ENCODE results near the gene GPATCH2L.

Gene GPATCH2L

DNA sequence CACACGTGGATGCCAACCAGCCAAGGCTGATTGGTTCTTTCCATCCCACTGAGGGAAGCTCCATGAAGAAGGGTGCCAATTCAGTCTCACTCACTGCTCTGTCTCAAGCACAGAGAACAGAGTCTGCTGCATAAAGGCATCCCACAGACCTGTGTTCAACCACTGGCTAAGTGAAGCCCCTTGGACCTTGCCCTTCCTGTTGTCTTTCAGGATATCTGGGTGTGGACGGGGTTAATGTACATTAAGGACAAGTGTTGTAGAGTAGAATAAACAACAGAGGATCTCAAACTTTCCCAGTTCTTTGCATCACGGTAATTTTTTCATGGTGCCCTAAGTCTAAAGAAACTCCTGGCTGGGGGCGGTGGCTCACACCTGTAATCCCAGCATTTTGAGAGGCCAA is 33.1 kb upstream of the GPATCH2L start:
- Histone ChIP-seq H3K79me2 (ENCODE audit: control insufficient read depth, insufficient read depth, low read length, poor library complexity) (no peaks in the 10 kb centered on the region), H4K12ac (ENCODE audit: low read depth, low read length) (no peak overlapping the region), H4K91ac (ENCODE audit: low read depth, low read length) (no peak overlapping the region), H3K4me3 (ENCODE audit: low read depth, low read length) (no peak overlapping the region), H3K27ac (ENCODE audit: low read depth, low read length) (no peak overlapping the region), H4K8ac (ENCODE audit: low read depth, low read length) (no peak overlapping the region), H3K27me3 (ENCODE audit: insufficient read depth, low read length) (no peaks in the 10 kb centered on the region), H3K14ac (ENCODE audit: low read length) (no peak overlapping the region), H3K79me1 (ENCODE audit: low read length) (no peaks in the 10 kb centered on the region), H2AK5ac (ENCODE audit: low read length) (no peak overlapping the region), H2BK5ac (ENCODE audit: low read depth, low read length, poor library complexity) (no peak overlapping the region), H3K9ac (ENCODE audit: low read length) (no peak overlapping the region), H2BK12ac (ENCODE audit: low read length) (no peak overlapping the region), H3K9me3 (ENCODE audit: insufficient read depth, low read depth, low read length) (peaks cover 2% of the 10 kb centered on the region), H3K18ac (ENCODE audit: low read length) (no peak overlapping the region), H3K23ac (ENCODE audit: low read length) (no peak overlapping the region), H2BK120ac (ENCODE audit: insufficient read depth, low read length, poor library complexity) (no peak overlapping the region), H3K36me3 (ENCODE audit: control insufficient read depth in 1 of 2, insufficient read depth in 2 of 2, low read length in 2 of 2) (no peaks in the 10 kb centered on the region), H3K4me2 (ENCODE audit: low read length) (no peak overlapping the region), H3K4me1 (ENCODE audit: control insufficient read depth in 1 of 2, insufficient read depth in 2 of 2, low read length in 2 of 2) (no peaks in the 10 kb centered on the region), H3K4ac (ENCODE audit: low read depth, low read length) (no peak overlapping the region), H2AFZ (ENCODE audit: insufficient read depth, low read length, poor library complexity) (no peak overlapping the region)
- no CpG with 5 or more reads among the region's 4 CpGs for WGBS (ENCODE audit: extremely low coverage, insufficient coverage, insufficient read length)
- DNase-seq, result no peak

DNA sequence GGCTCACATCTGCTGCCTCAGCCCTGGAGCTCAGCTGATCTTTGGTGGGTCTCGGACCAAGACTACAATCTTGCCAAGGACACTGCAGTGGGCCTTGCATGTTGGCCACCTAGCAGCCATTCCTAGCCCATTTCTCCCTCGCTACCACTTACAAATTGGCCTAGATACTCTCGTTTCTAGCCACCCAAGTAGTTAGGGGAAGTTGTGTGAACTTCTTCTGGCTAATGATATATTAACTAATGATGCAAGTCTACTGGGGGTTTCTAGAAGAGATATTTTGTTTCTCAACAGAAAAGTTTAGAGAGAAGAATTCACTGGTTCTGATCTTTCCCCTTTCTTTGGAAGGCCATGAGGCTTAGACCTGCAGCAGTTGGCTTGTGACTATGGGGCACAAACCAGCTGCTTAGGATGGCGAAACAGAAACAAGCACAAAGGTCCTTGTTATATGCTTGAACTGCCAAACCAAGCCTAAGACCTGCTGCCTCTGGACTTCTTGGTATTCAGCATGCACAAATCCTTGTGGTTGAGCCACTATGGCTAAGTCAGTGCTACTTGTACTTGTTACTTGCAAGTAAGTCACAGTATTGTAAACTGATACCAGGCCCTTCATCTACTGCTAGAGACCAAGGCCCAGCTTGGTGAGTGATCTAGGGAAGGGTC is 30.5 kb upstream of the GPATCH2L start:
- Histone ChIP-seq H4K8ac (ENCODE audit: low read depth, low read length) (no peak overlapping the region), H3K4me2 (ENCODE audit: low read length) (no peak overlapping the region), H2AFZ (ENCODE audit: insufficient read depth, low read length, poor library complexity) (no peak overlapping the region), H3K36me3 (ENCODE audit: control insufficient read depth in 1 of 2, insufficient read depth in 2 of 2, low read length in 2 of 2) (no peaks in the 10 kb centered on the region), H3K4me1 (ENCODE audit: control insufficient read depth in 1 of 2, insufficient read depth in 2 of 2, low read length in 2 of 2) (no peaks in the 10 kb centered on the region), H4K91ac (ENCODE audit: low read depth, low read length) (no peak overlapping the region), H3K9ac (ENCODE audit: low read length) (no peak overlapping the region), H3K18ac (ENCODE audit: low read length) (no peak overlapping the region), H3K27me3 (ENCODE audit: insufficient read depth, low read length) (no peaks in the 10 kb centered on the region), H2BK120ac (ENCODE audit: insufficient read depth, low read length, poor library complexity) (no peak overlapping the region), H4K12ac (ENCODE audit: low read depth, low read length) (no peak overlapping the region), H3K14ac (ENCODE audit: low read length) (no peak overlapping the region), H3K9me3 (ENCODE audit: insufficient read depth, low read depth, low read length) (no peaks in the 10 kb centered on the region), H3K79me2 (ENCODE audit: control insufficient read depth, insufficient read depth, low read length, poor library complexity) (no peaks in the 10 kb centered on the region), H2BK12ac (ENCODE audit: low read length) (no peak overlapping the region), H3K4me3 (ENCODE audit: low read depth, low read length) (no peak overlapping the region), H3K23ac (ENCODE audit: low read length) (no peak overlapping the region), H2BK5ac (ENCODE audit: low read depth, low read length, poor library complexity) (no peak overlapping the region), H3K79me1 (ENCODE audit: low read length) (no peaks in the 10 kb centered on the region), H3K27ac (ENCODE audit: low read depth, low read length) (no peak overlapping the region), H2AK5ac (ENCODE audit: low read length) (no peak overlapping the region), H3K4ac (ENCODE audit: low read depth, low read length) (no peak overlapping the region)
- peak in 1 of 2 donors; percentile 47 for DNase-seq
- WGBS (ENCODE audit: extremely low coverage, insufficient coverage, insufficient read length), result no CpG with 5 or more reads among the region's 4 CpGs

DNA sequence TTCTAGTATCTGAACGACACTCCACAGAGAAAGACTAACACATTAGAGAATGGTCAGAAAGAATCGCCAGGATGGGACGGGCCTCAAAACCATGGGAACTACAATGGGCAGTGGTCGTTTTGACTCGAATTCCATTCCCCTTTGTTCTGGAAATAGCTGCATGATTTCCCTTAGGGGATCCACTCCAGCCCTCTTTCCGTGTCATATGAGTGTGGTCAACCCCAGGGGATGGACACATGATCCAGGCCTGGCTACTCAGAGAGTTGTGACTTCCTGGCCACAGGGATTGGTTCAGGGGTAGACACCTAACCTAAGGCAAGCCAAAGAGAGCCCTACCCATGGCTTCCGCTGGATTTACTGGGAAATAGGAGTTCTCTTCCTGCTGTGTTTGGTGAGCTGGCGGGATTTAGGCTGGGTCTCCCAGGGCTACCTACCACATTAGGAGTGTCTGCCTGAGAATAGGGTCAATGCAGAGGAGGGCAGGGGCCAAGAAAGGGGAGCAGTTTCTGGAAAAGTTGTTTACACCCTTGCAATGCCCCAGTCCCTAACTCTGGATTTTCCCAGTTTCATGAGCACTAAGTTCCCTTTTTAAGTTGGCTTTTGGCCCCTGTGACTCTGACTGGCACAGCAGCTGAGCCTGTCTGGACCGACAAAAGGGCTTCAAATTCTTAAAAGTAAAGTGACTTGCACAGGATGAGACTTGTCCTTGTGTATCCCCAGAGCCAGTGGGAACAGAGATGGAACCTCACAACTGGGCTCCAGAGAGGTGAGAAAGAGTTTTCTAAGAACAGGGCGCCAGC is 28.1 kb upstream of the GPATCH2L start:
- H3K18ac ChIP-seq (ENCODE audit: low read length), result no peak overlapping the region
- H3K79me2 ChIP-seq (ENCODE audit: control insufficient read depth, insufficient read depth, low read length, poor library complexity), result no peaks in the 10 kb centered on the region
- no peak overlapping the region for H3K4me2 ChIP-seq (ENCODE audit: low read length)
- no peaks in the 10 kb centered on the region for H3K4me1 ChIP-seq (ENCODE audit: control insufficient read depth in 1 of 2, insufficient read depth in 2 of 2, low read length in 2 of 2)
- H3K14ac ChIP-seq (ENCODE audit: low read length), result no peak overlapping the region
- H3K23ac ChIP-seq (ENCODE audit: low read length), result no peak overlapping the region
- H2BK5ac ChIP-seq (ENCODE audit: low read depth, low read length, poor library complexity), result no peak overlapping the region
- DNase-seq, result no peak
- H3K9ac ChIP-seq (ENCODE audit: low read length), result no peak overlapping the region
- H3K79me1 ChIP-seq (ENCODE audit: low read length), result no peaks in the 10 kb centered on the region
- H2BK12ac ChIP-seq (ENCODE audit: low read length), result no peak overlapping the region
- H3K4me3 ChIP-seq (ENCODE audit: low read depth, low read length), result no peak overlapping the region
- no peak overlapping the region for H3K4ac ChIP-seq (ENCODE audit: low read depth, low read length)
- no peak overlapping the region for H3K27ac ChIP-seq (ENCODE audit: low read depth, low read length)
- H2AFZ ChIP-seq (ENCODE audit: insufficient read depth, low read length, poor library complexity), result no peak overlapping the region
- H4K12ac ChIP-seq (ENCODE audit: low read depth, low read length), result no peak overlapping the region
- H4K91ac ChIP-seq (ENCODE audit: low read depth, low read length), result no peak overlapping the region
- H3K9me3 ChIP-seq (ENCODE audit: insufficient read depth, low read depth, low read length), result no peaks in the 10 kb centered on the region
- no peaks in the 10 kb centered on the region for H3K36me3 ChIP-seq (ENCODE audit: control insufficient read depth in 1 of 2, insufficient read depth in 2 of 2, low read length in 2 of 2)
- WGBS (ENCODE audit: extremely low coverage, insufficient coverage, insufficient read length), result no CpG with 5 or more reads among the region's 10 CpGs
- H4K8ac ChIP-seq (ENCODE audit: low read depth, low read length), result no peak overlapping the region
- no peak overlapping the region for H2AK5ac ChIP-seq (ENCODE audit: low read length)
- H3K27me3 ChIP-seq (ENCODE audit: insufficient read depth, low read length), result no peaks in the 10 kb centered on the region
- H2BK120ac ChIP-seq (ENCODE audit: insufficient read depth, low read length, poor library complexity), result no peak overlapping the region

DNA sequence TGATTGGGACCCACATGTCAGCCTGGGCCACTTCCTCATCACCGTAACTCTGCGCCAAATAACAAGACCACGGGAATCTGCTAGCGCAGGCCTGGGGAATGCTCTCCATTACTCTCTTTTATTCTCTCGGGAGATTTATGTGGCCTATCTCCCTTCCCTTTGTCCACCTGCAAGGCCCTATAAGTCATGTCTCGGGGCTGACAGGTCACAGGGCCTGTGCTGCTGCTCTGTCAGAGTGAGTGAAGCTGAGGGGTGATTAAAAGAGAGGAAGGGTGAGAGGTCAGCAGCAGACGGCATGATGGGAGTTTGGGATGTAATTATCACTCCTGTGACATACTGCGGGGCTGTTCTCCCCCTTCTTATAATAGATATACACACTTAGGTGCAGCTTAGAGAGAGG is 26.2 kb upstream of the GPATCH2L start:
- no CpG with 5 or more reads among the region's 8 CpGs for WGBS (ENCODE audit: extremely low coverage, insufficient coverage, insufficient read length)
- H3K36me3 ChIP-seq (ENCODE audit: control insufficient read depth in 1 of 2, insufficient read depth in 2 of 2, low read length in 2 of 2), result no peaks in the 10 kb centered on the region

More for the DNA sequence above, 26.2 kb upstream of the GPATCH2L start:
- Histone ChIP-seq H3K4me3 (ENCODE audit: low read depth, low read length) (no peak overlapping the region), H2AFZ (ENCODE audit: insufficient read depth, low read length, poor library complexity) (no peak overlapping the region), H4K12ac (ENCODE audit: low read depth, low read length) (no peak overlapping the region), H3K79me1 (ENCODE audit: low read length) (no peaks in the 10 kb centered on the region), H3K18ac (ENCODE audit: low read length) (no peak overlapping the region), H3K9ac (ENCODE audit: low read length) (no peak overlapping the region), H3K4ac (ENCODE audit: low read depth, low read length) (no peak overlapping the region), H3K9me3 (ENCODE audit: insufficient read depth, low read depth, low read length) (no peaks in the 10 kb centered on the region), H2BK120ac (ENCODE audit: insufficient read depth, low read length, poor library complexity) (no peak overlapping the region), H4K8ac (ENCODE audit: low read depth, low read length) (no peak overlapping the region), H3K27ac (ENCODE audit: low read depth, low read length) (no peak overlapping the region), H3K4me2 (ENCODE audit: low read length) (no peak overlapping the region), H3K23ac (ENCODE audit: low read length) (no peak overlapping the region), H2AK5ac (ENCODE audit: low read length) (no peak overlapping the region), H3K27me3 (ENCODE audit: insufficient read depth, low read length) (no peaks in the 10 kb centered on the region), H4K91ac (ENCODE audit: low read depth, low read length) (no peak overlapping the region), H3K14ac (ENCODE audit: low read length) (no peak overlapping the region), H2BK5ac (ENCODE audit: low read depth, low read length, poor library complexity) (no peak overlapping the region), H3K4me1 (ENCODE audit: control insufficient read depth in 1 of 2, insufficient read depth in 2 of 2, low read length in 2 of 2) (no peaks in the 10 kb centered on the region), H2BK12ac (ENCODE audit: low read length) (no peak overlapping the region), H3K79me2 (ENCODE audit: control insufficient read depth, insufficient read depth, low read length, poor library complexity) (no peaks in the 10 kb centered on the region)
- no peak for DNase-seq

Data from trophoblast cell (in vitro differentiated cells and primary cell).